Choroid plexus epithelial cell (primary cell): ENCODE measurements around the gene AGAP6.
A peak's percentile ranks its signal among the peaks of the same experiment; 100 is the strongest.
"Not testable (repeated sequence)": the region's sequence is repeated elsewhere in the genome, so short reads cannot be mapped to it uniquely, and the experiment has no call there.

ENCODE experiments used
- DNase-seq: peaks from one replicate; pipeline ENCODE4 v3.0.0-alpha.2; 2010; ENCODE audit warnings: low read depth
- H3K4me3 ChIP-seq: 2 replicates; pipeline ENCODE4 v1.5.1; 2011; ENCODE audit warnings: low read depth, mild to moderate bottlenecking, control low read depth, low read length, moderate library complexity
- TF ChIP-seq, protein P1 (sequence below): conservative IDR thresholded peaks from 2 replicates; pipeline ENCODE4 v1.5.1; 2011; ENCODE audit warnings: low read depth, mild to moderate bottlenecking, control low read depth, inconsistent platforms, low read length, moderate library complexity

Gene AGAP6

GRCh38 chr10:50019279-50019678 lies 31.1 kb downstream of the AGAP6 start:
- not testable (repeated sequence) for H3K4me3 ChIP-seq, DNase-seq

DNA sequence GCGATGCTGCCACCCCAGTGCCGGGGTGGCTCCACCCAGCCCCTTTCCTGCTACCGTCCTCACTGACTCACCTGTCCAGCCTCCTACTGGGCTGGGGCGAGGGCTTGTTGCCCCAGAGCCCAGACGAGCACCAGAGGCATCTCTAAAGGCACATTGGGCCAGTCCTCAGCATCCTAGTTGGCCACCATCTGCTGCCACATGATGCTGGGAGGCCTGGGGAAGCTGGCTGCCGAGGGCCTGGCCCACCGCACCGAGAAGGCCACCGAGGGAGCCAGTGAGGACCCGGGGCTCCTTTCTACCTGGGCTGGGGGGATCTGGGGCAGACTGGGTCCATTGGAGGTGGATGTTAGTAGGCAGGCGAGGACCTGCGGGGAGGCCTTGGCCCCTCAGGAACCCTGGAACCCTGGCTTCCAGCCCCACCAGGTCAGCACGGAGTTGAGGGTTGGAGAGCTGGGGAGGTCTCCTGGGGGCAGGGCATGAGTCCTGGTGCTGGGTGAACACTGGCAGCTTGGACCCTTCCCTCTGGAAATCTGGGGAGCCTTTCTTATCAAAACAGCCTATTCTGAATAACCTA lies 32.3 kb downstream of the AGAP6 start:
- DNase-seq, H3K4me3 ChIP-seq: not testable (repeated sequence)

- DNase-seq = no peak
- TF ChIP-seq, protein P1, sequence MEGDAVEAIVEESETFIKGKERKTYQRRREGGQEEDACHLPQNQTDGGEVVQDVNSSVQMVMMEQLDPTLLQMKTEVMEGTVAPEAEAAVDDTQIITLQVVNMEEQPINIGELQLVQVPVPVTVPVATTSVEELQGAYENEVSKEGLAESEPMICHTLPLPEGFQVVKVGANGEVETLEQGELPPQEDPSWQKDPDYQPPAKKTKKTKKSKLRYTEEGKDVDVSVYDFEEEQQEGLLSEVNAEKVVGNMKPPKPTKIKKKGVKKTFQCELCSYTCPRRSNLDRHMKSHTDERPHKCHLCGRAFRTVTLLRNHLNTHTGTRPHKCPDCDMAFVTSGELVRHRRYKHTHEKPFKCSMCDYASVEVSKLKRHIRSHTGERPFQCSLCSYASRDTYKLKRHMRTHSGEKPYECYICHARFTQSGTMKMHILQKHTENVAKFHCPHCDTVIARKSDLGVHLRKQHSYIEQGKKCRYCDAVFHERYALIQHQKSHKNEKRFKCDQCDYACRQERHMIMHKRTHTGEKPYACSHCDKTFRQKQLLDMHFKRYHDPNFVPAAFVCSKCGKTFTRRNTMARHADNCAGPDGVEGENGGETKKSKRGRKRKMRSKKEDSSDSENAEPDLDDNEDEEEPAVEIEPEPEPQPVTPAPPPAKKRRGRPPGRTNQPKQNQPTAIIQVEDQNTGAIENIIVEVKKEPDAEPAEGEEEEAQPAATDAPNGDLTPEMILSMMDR = no peak
- no peak overlapping the region for H3K4me3 ChIP-seq
These were observed 33.4 kb downstream of the AGAP6 start for GRCh38 chr10:50021646-50022045.

DNA sequence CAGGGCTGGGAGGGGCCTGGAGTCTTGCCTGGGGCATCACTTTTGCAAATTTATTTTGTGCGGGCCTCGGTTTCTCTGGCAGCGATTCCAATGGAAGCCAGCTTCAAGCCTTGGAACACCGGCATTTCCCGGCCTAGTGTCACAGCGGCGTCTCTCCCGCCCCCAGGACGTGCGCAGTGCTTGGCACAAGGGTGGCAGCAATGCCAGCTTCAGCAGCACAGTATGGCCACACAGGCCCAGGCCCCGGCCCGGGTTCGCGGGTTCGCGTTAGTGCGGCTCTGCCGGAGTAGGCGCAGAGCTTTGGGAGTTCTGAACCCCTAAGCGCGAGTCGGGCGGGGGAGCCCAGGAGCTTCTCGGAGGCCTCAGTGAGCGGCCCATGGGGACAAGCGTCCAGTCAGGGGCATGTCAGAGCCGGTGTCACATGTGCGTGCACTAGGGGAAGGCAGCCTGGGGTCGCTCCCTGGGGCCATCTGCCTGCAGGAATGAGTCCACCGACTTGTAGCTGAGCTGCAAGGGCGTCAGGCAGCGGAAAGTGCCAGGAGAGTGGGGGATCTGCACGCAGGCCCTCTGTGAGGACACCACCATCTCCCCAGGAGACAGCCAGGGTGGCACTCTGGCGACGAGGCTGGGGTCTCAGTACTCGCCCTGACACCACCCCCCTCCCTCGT lies 36.6 kb downstream of the AGAP6 start:
- DNase-seq, H3K4me3 ChIP-seq: not testable (repeated sequence)

DNA sequence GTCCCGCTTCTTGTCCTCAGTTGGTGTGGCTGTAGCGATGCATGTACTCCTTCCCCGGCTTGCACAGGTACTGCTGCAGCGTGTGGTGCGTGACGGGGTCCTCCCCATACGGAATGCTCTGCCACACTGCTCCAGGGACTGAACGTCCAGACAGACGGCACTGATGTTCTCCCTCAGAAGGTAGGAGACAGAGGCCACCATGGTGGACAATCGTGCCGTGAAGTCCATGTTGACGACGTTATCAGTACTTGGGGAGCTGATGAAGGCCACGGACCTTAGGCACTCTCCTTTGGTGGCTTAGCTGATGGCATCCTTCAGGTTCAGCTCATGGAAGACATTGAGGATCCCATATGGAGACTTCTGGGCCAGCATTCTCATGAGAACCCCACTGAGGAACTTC lies 37.4 kb downstream of the AGAP6 start:
- H3K4me3 ChIP-seq = no peak overlapping the region
- TF ChIP-seq, protein P1 = no peak
- no peak for DNase-seq

GRCh38 chr10:50027195-50027594 lies 39.0 kb downstream of the AGAP6 start:
- DNase-seq = no peak
- TF ChIP-seq, protein P1 = no peak
- no peak overlapping the region for H3K4me3 ChIP-seq

- H3K4me3 ChIP-seq = no peak overlapping the region
- TF ChIP-seq, protein P1 = no peak
- DNase-seq = peak; percentile 91
These were observed 45.3 kb downstream of the AGAP6 start for GRCh38 chr10:50033481-50033880.

- peak; percentile 48 for DNase-seq
These were observed 47.1 kb downstream of the AGAP6 start for GRCh38 chr10:50035337-50035736.

DNA sequence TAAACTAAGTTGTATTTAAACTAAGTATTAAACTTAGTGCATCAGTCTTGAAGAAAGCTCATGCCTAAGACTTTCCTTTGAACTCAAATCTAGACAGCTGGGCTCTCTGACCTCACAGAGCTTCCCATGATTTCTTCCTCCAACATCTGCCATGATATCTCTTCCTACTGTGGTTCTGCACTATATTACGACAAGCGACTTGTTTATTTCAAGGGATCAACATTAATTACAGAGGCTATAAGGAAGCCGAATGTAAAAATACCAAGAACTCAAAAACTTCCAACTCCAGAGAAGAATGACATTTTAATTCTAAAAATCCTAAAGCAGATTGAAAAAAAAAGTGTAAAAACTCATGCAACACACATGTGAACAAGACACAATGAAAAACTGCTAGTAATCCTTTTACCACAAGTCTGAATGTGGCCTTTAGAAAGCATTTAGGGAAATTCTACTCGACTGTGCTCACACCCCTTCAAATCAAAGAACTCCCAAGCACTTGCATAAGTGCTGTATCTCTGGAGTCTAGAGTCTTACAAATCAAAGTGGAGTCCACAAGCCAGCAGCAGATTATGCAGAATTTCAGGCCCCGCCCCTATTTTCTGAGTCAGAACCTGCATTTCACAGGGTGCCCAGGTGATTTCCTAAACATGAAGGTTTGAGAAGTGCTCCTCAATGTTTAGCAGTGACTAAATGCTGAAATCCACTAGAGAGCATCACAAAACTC lies 56.9 kb downstream of the AGAP6 start:
- no peak overlapping the region for H3K4me3 ChIP-seq
- DNase-seq = no peak
- TF ChIP-seq, protein P1 = no peak

More at GRCh38 chr10:50035337-50035736, 47.1 kb downstream of the AGAP6 start:
- H3K4me3 ChIP-seq = not testable (repeated sequence)

DNA sequence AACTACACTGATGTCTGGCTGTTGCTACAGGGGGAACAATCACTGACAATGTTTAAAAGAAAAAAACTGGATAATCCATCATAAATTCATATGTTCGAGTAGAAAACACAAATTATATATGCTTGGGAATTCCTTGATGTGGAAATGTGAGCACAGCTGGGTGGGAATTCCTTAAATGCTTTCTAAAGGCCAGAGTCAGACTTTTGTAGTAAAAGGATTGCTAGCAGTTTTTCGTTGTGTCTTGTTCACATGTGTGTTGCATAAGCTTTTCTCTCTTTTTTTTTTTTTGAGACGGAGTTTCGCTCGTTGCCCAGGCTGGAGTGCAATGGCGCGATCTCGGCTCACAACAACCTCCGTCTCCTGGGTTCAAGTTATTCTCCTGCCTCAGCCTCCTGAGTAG lies 58.3 kb downstream of the AGAP6 start:
- not testable (repeated sequence) for H3K4me3 ChIP-seq
- peak; percentile 73 for DNase-seq

DNA sequence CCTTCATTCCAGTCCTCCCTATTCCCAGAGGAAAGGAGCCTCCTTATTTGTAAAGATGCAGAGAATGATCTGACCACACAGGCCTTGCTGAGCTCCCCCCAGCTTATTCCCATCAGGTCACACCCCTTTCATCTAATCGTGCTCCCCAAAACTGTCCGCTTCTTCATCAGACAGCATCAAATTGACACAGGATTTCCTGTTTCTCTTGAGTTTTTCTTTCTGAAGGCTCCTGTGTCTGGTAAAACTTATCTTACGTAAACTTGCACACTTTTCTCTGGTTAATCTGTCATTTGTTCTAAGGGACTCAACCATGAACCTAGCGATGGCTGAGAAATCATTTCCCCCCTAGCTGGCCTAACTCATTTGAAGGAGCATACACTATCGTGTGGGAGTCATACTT lies 59.4 kb downstream of the AGAP6 start:
- DNase-seq, H3K4me3 ChIP-seq: not testable (repeated sequence)

DNA sequence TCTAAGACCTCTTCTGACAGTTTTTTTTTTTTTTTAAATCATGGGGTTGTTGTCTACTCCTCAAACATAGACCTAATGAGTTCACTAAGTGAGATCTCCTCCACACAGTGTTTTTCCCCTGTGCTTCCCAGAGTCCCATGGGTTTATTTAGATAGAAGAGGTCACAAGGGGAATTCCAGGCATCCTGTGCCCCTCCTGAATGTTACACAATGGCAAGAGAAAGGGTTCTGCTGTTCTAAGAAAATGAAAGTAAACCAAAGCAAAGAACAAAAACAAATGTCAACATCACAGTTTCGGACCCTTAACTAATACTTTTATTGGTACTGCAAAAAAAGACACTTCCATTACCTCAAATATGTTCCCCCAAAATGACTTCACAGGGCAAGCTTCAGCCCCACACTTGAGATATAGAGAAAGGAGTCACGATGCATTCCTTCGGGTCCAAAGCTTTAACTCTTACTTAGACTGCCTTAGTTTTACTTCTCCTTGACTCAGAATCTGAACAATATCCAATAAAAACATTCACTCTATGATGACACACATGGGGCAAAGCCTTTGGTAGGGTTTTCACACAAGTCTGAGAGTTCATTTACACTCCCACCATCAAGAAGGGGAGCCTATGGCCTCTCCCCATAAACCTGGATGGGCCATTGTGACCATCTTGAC lies 63.9 kb downstream of the AGAP6 start:
- peak overlapping the region; percentile 11 for H3K4me3 ChIP-seq
- peak; percentile 83 for DNase-seq
